Activated CD8-positive, alpha-beta memory T cell treated with anti-CD3 and anti-CD28 coated beads, Interleukin-2, amount 10 ng/mL, durations not matched to agents 7 days and 5 days (primary cell): ENCODE results near the gene PCDH1. TPM values are rescaled to one million over a fixed set of nuclear protein-coding genes. Genes with fewer than 3 reads are reported as not detected.
"Not testable (repeated sequence)": the region's sequence is repeated elsewhere in the genome, so short reads cannot be mapped to it uniquely, and the experiment has no call there.

Source experiments
- ATAC-seq: fragments of 150-1000 bp; cut with Tn5 transposase; one replicate; pipeline ENCODE4 v1.10.0; 2021; ENCODE audit warnings: moderate library complexity
- CTCF ChIA-PET: fragments of 350-600 bp; sonication (Branson Sonifier 250); formaldehyde crosslinking; loops from one replicate; lab custom pipeline; 2021; ENCODE audit warnings: antibody characterized with exemption; lab: Charles Lee
- DNase-seq: peaks from one replicate; pipeline ENCODE4 v3.0.0-alpha.2; 2020
- H3K27ac Mint-ChIP-seq: one replicate; pipeline ENCODE4 v1.8.0; 2021; ENCODE audit warnings: mild to moderate bottlenecking, mixed read lengths
- H3K27me3 Mint-ChIP-seq: one replicate; pipeline ENCODE4 v1.8.0; 2021; ENCODE audit warnings: mixed read lengths
- H3K36me3 Mint-ChIP-seq: one replicate; pipeline ENCODE4 v1.8.0; 2021; ENCODE audit warnings: mild to moderate bottlenecking, mixed read lengths
- H3K4me1 Mint-ChIP-seq: one replicate; pipeline ENCODE4 v1.8.0; 2021; ENCODE audit warnings: mixed read lengths
- H3K4me3 Mint-ChIP-seq: one replicate; pipeline ENCODE4 v1.8.0; 2021; ENCODE audit warnings: mild to moderate bottlenecking, moderate library complexity, mixed read lengths
- H3K9me3 Mint-ChIP-seq: one replicate; pipeline ENCODE4 v1.8.0; 2022; ENCODE audit warnings: low read depth, mixed read lengths
- total RNA-seq, 2 experiments: library from RNA; stranded (reverse); gene quantifications; one replicate each; pipeline ENCODE4 v1.2.3, GENCODE V29; 2021

Gene PCDH1
- total RNA-seq, 2 experiments from 2014 or later, result not detected

DNA sequence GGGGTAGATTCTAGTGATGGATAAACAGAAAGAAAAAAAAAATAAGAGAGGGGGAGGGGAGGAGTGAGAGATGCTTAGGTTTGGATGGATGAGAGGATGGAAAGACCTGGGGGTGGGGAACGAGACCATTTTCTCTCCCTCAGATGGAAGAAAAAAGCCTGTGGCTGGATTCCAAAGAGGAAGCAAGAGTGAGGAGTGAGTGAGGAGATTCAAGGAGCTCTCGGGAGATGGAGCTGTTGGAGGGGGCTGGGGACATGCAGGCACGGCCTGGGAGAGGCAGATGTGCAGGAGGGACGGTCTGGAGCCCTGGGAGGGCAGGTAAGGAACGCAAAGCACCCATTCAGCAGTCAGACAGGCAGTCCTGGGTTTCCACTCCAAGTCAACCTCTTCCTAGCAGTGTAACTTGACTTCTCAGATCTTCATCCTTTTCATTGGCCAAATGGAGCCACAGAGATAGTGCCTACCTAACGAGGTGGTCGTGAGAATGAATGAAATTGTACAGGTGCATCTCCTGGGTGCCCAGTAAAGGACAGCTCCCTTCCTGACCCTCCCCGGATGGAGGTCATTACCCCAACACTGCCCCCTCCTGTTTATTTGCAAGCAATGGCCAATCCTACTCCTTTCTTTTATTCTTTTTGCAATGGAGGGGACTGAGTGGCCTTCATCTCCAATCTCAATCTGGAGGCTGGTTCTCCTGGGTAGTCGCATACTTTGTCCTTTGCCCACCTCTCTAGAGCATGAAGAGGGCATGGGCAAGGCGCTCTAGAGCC is 52.2 kb downstream of the PCDH1 start:
- DNase-seq, result no peak
- Mint-ChIP-seq H3K27me3 (peaks cover 15% of the 10 kb centered on the region), H3K4me3 (no peak overlapping the region), H3K36me3 (no peaks in the 10 kb centered on the region), H3K4me1 (peaks cover 16% of the 10 kb centered on the region), H3K27ac (no peak overlapping the region), H3K9me3 (no peaks in the 10 kb centered on the region)
- CTCF ChIA-PET, result interaction anchor here (0.9 to 5.1 kb wide), 12 partner anchors 9 to 320 kb away, joined by 3 to 38 read pairs (median 4); no protein-coding TSS in a partner anchor
- ATAC-seq, result no peak

DNA sequence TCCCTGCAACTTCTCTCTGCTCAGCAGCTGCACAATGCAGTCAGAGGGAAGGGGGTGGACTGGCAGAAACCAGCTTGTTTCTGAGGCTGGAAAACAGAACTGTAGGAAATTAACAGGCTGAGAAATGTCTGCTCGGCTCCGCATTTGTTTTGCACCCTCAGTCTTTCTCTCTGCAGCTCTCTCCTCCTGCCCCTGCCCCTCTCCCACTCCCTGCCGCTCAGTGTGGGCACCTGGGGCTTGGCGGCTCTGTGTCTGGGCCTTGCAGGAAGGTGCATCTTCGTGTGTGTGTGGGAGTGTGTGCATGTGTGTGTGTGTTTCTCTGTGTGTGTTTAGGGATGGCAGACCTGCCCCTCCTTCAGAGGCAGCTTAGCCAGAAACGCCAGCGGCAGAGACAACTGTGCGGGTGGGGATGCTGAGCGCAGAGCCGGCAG is 53.0 kb downstream of the PCDH1 start:
- Mint-ChIP-seq H3K27ac (no peak overlapping the region), H3K9me3 (no peaks in the 10 kb centered on the region), H3K27me3 (peaks cover 13% of the 10 kb centered on the region), H3K36me3 (no peaks in the 10 kb centered on the region), H3K4me3 (no peak overlapping the region), H3K4me1 (peaks cover 16% of the 10 kb centered on the region)
- DNase-seq, result no peak
- no peak for ATAC-seq
- CTCF ChIA-PET, result interaction anchor here (0.8 to 5.1 kb wide), 8 partner anchors 9 to 160 kb away, joined by 3 to 38 read pairs (median 6); partner anchors contain the start of gene PCDH1

DNA sequence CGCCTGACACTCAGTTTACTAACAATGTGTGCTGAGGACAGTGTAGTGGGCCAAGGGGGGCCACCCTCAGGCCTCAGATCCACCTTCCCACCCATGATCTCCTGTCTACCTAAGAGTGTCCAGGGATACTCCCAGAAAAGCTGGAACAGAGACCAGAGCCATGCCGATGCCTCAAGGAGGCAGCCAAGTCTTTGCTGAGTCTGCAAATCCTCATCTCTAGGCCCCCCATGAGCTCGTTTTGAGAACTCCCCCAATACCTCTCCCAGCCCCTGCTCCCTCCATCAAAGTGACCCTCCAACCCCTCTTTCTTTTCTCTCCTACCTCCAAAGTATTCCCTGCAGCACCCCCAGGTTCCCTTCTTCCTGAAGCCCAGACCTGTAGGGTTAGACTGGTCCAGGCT is 53.5 kb downstream of the PCDH1 start:
- no peak for ATAC-seq
- CTCF ChIA-PET, result interaction anchor here (0.8 to 5.1 kb wide), 5 partner anchors 8 to 160 kb away, joined by 3 to 38 read pairs (median 5); partner anchors contain the start of gene PCDH1
- no peak overlapping the region for H3K4me3 Mint-ChIP-seq
- peaks cover 16% of the 10 kb centered on the region for H3K4me1 Mint-ChIP-seq
- H3K9me3 Mint-ChIP-seq, result no peaks in the 10 kb centered on the region
- no peaks in the 10 kb centered on the region for H3K36me3 Mint-ChIP-seq
- H3K27me3 Mint-ChIP-seq, result peaks cover 12% of the 10 kb centered on the region
- no peak for DNase-seq
- H3K27ac Mint-ChIP-seq, result no peak overlapping the region

DNA sequence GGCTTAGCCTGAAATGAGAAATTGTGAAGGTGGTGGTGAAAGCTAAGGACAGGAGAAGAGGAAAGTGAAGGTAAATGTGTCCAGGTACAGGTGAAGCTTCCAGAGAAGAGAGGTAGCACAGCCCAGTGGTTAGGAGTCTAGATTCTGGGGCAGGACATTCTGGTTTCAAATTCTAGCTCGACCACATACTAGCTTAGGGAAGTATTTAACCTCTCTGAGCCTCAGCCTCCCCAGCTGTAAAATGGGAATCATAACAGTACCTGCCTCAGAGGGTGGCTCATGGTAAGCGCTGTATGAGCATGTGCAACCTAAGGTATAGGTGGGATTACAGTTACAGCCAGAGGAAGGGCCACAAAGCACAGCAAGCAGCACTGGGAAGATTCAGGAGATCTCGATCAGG is 55.2 kb downstream of the PCDH1 start:
- ATAC-seq, result no peak
- Mint-ChIP-seq H3K9me3 (no peaks in the 10 kb centered on the region), H3K4me1 (peaks cover 16% of the 10 kb centered on the region), H3K27me3 (peaks cover 9% of the 10 kb centered on the region), H3K27ac (no peak overlapping the region), H3K36me3 (no peaks in the 10 kb centered on the region), H3K4me3 (no peak overlapping the region)
- DNase-seq, result no peak
- CTCF ChIA-PET, result interaction anchor here (0.9 to 2.1 kb wide), 3 partner anchors 9 to 130 kb away, joined by 4 to 7 read pairs (median 5); no protein-coding TSS in a partner anchor

DNA sequence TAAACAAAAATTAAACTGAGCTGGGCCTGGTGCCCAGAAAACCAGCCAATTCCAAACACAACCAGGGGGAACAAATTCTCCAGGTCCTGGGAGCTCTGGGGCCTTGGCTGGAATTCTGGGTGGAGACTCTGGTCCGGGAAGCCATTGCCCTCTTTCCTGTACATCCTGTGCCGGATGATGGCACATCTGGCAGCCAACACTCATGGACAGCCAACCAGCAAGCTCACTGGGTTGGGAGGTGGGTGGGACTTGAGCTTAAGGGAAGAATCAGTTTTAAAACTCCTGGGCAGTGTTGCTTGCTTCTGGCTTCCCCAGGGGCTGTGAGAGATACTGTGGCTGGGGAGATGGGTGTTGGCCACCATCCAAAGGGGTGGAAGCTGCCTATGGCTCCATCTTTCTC is 56.1 kb downstream of the PCDH1 start:
- Mint-ChIP-seq H3K36me3 (no peaks in the 10 kb centered on the region), H3K4me3 (no peak overlapping the region), H3K4me1 (peaks cover 9% of the 10 kb centered on the region), H3K27me3 (peaks cover 10% of the 10 kb centered on the region), H3K9me3 (no peaks in the 10 kb centered on the region), H3K27ac (no peak overlapping the region)
- DNase-seq (no peak), ATAC-seq (no peak)
- CTCF ChIA-PET, result interaction anchor here (1.0 to 2.1 kb wide), 2 partner anchors 59 to 130 kb away, joined by 4 to 5 read pairs; no protein-coding TSS in a partner anchor

DNA sequence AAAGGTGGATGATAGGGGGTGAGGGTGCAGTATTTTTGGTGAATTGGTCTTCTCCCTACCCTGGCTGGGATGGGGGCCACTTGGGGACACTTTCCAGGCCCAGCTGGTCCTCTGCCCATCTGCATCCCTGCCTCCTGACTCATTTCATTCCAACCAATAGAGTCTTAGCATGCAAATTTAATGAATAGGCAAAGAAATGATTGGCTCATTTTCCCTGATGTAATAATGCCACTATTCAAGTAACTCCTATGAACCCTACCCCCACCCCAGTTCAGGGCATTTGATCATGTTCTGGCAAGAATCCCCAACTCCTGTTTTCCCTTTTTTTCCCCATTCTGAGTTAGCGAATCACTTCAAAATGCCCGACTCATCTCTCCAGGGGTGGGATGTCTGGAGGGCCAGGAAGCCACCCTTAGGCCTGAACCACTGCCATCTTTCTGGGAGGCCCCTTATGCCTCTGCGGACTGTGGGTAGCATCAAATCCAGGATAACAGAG is 56.7 kb downstream of the PCDH1 start:
- Mint-ChIP-seq H3K27me3 (peaks cover 16% of the 10 kb centered on the region), H3K4me3 (no peak overlapping the region), H3K36me3 (no peaks in the 10 kb centered on the region), H3K4me1 (peaks cover 2% of the 10 kb centered on the region), H3K27ac (no peak overlapping the region), H3K9me3 (no peaks in the 10 kb centered on the region)
- DNase-seq (no peak), ATAC-seq (no peak)
- CTCF ChIA-PET, result interaction anchor here (1.0 kb wide), 1 partner anchor 129 kb away, joined by 4 read pairs; no protein-coding TSS in a partner anchor

DNA sequence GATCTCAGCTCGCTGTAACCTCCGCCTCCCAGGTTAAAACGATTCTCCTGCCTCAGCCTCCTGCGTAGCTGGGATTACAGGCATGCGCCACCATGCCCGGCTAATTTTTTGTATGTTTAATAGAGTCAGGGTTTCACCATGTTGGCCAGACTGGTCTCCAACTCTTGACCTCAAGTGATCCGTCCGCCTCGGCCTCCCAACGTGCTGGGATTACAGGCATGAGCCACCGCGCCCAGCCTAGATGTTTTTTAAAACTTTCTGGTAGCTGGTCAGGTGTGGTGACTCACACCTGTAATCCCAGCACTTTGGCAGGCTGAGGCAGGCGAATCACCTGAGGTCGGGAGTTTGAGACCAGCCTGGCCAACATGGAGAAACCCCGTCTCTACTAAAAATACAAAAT is 57.5 kb downstream of the PCDH1 start:
- H3K36me3 Mint-ChIP-seq, H3K4me3 Mint-ChIP-seq, H3K27ac Mint-ChIP-seq, H3K4me1 Mint-ChIP-seq, DNase-seq, H3K9me3 Mint-ChIP-seq, ATAC-seq: not testable (repeated sequence)
- CTCF ChIA-PET, result interaction anchor here (1.1 kb wide), 1 partner anchor 9 kb away, joined by 3 read pairs; no protein-coding TSS in a partner anchor
- peaks cover 17% of the 10 kb centered on the region for H3K27me3 Mint-ChIP-seq

DNA sequence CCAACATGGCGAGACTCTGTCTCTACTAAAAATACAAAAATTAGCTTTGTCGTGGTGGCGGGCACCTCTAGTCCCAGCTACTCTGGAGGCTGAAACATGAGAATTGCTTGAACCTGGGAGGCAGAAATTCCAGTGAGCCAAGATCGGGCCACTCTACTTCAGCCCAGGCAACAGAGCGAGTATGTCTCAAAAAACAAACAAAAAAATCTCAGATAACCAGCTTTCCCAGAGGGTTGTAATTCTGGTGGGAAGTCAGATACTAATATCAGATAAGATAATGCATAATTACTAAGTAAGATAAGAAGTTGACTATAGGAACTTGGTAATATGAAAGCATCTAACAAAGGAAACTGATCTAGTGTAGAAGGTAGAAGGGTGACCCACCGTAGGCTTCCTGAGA is 60.6 kb downstream of the PCDH1 start:
- H3K27me3 Mint-ChIP-seq, result peaks cover 24% of the 10 kb centered on the region
- CTCF ChIA-PET, result interaction anchor here (2.1 to 7.4 kb wide), 3 partner anchors 10 to 123 kb away, joined by 8 to 74 read pairs (median 9); no protein-coding TSS in a partner anchor
- no peaks in the 10 kb centered on the region for H3K4me1 Mint-ChIP-seq
- no peaks in the 10 kb centered on the region for H3K9me3 Mint-ChIP-seq
- ATAC-seq, result no peak
- no peak overlapping the region for H3K27ac Mint-ChIP-seq
- no peak for DNase-seq
- H3K36me3 Mint-ChIP-seq, result no peaks in the 10 kb centered on the region
- no peak overlapping the region for H3K4me3 Mint-ChIP-seq

DNA sequence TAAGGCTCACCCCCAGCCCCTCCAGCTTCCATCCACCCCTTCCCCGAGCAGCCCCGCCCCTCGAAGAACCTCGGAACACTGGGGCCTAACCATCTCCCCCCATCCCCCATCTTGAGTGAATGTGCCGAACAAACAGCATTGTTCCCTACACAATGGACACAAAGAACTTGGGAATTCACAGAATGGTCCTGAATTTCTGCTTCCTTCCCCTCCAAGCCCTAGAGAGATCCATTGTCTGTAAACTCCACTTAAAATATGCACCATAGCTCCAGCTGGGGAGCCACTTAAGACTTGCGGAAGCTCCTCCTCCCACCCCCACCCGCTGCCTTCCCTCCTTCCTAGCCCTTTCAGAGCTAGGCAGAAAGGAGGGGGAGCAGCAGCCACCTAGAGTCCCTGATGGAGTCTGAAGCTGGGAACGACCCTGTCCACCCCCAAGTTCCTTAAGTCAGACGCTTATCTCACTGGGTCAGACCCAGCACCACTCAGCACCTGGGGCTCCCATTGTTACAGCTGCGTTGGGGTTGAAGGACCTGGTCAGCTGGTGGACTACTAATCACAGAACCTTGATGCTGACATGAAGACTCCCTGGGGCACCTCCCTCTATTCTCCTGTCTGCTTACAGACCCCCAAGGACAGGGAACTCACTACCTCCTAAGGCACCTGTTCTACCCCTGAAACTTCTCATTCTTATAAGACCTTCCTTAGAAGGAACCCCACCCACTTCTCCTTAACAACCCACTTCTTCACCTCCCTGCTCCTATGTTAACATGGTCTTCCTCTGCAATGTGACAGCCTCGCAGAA is 61.4 kb downstream of the PCDH1 start:
- Mint-ChIP-seq H3K9me3 (no peaks in the 10 kb centered on the region), H3K27me3 (peaks cover 32% of the 10 kb centered on the region), H3K4me1 (no peaks in the 10 kb centered on the region), H3K4me3 (no peak overlapping the region), H3K27ac (no peak overlapping the region), H3K36me3 (no peaks in the 10 kb centered on the region)
- no peak for DNase-seq
- no peak for ATAC-seq
- CTCF ChIA-PET, result interaction anchor here (0.9 to 7.4 kb wide), 6 partner anchors 9 to 152 kb away, joined by 3 to 74 read pairs (median 12); partner anchors contain the start of gene PCDH1

DNA sequence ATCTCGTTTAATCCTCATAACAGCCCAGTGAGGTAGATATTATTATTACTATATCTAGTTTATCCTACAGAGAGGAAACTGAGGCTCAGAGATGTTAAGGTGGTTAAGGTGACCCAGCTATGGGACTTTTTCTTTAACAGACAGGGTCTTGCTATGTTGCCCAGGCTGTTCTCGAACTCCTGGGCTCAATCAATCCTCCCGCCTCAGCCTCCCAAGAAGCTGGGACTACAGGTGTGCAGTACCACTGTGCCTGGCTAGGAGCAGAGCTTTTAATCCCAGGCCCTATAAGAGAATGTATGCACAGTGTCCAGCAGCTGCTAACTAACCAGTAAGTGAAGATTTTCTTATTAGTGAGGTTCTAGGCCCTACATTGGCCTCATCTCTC is 62.4 kb downstream of the PCDH1 start:
- CTCF ChIA-PET, result interaction anchor here (0.9 to 7.4 kb wide), 6 partner anchors 8 to 151 kb away, joined by 3 to 74 read pairs (median 12); partner anchors contain the start of gene PCDH1
- Mint-ChIP-seq H3K27ac (no peak overlapping the region), H3K36me3 (no peaks in the 10 kb centered on the region), H3K9me3 (no peaks in the 10 kb centered on the region), H3K4me3 (no peak overlapping the region), H3K27me3 (peaks cover 36% of the 10 kb centered on the region), H3K4me1 (no peaks in the 10 kb centered on the region)
- ATAC-seq (no peak), DNase-seq (no peak)

DNA sequence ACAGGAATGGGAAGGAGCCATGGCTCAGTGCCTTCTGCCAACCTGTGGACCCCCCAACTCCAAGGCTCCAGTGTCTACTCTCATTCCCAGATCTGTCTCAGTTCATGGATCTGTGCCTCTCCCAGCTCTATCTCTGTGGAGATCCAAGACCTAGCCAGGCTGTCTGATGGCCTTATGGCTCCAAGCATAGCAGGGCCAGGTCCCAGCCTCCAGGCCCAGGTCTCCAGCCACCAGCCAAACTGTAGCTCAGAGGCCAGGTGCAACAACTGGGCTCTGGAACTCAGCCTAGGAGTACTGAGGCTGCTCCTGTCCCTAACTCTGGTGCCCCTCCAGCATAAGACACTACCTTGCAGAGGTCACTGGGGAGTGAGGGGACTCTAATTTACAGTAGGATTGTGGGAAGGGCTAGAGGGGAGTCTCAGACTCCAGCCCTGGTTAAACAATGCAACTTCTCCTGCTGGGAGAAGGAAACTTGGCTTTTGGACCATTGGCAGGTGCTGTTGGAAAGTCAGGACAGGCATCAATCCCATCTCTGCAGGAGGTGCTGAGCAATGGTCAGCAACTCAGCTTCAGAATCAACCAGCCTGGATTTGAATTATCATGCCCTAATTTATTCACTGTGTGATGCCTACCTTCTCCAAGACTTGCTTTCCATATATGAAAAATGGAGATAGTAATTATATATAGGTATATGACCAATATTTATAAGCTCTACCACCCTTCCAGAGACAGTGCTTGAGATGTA is 63.0 kb downstream of the PCDH1 start:
- CTCF ChIA-PET, result interaction anchor here (0.9 to 7.4 kb wide), 10 partner anchors 11 to 251 kb away, joined by 3 to 74 read pairs (median 7); partner anchors contain the start of gene PCDH1
- Mint-ChIP-seq H3K4me3 (no peak overlapping the region), H3K9me3 (no peaks in the 10 kb centered on the region), H3K27ac (no peak overlapping the region), H3K4me1 (no peaks in the 10 kb centered on the region), H3K27me3 (peaks cover 42% of the 10 kb centered on the region), H3K36me3 (no peaks in the 10 kb centered on the region)
- no peak for ATAC-seq
- no peak for DNase-seq
